ENCODE results near the gene RBM18. TPM values are rescaled to one million over a fixed set of nuclear protein-coding genes. Genes with fewer than 3 reads are reported as not detected.

Gene RBM18
- total and polyA plus RNA-seq, 2 of the 4 experiments (the other 2 are of a cell fraction), result 8.4 to 15.6 TPM

- BruUV-seq (replicated peaks), result no TSS peak
- no peak overlapping the region for H3K27ac ChIP-seq (ENCODE audit: insufficient read depth, low read length)
- ChIA-PET POLR2A (ENCODE audit: unreplicated experiment) (no interaction called here), CTCF (no interaction called here)
- no peak for DNase-seq
- H2AK9ac ChIP-seq (replicated peaks; ENCODE audit: low read depth, low read length, poor library complexity), result no peak overlapping the region
- in situ Hi-C loops (cut with MboI; ENCODE audit: low sequenced_read_pairs), result no loop called here
- no CpG with 5 or more reads among the region's 6 CpGs for WGBS, 2 experiments (ENCODE audit: extremely low coverage in 2 of 2, insufficient read length in 1 of 2)
- H3K9me3 ChIP-seq (ENCODE audit: control insufficient read depth, insufficient read depth, low read length), result no peaks in the 10 kb centered on the region
- H3K4me2 ChIP-seq (ENCODE audit: low read depth, low read length), result no peak overlapping the region
- H2AK5ac ChIP-seq (ENCODE audit: low read depth, low read length), result no peak overlapping the region
- H2BK15ac ChIP-seq (ENCODE audit: low read depth, low read length), result no peak overlapping the region
- H3K4me1 ChIP-seq (ENCODE audit: control insufficient read depth, insufficient read depth, low read length), result no peaks in the 10 kb centered on the region; the same call in 1 of the 2 replicates
- TF ChIP-seq RAD21 (IDR thresholded peaks at IDR 0.05; ENCODE audit: low read length) (no peak), USF2 (IDR thresholded peaks at IDR 0.05; ENCODE audit: low read depth, low read length) (no peak)
- H3K4ac ChIP-seq (ENCODE audit: low read depth, low read length), result no peak overlapping the region
- dilution Hi-C loops (cut with HindIII; ENCODE audit: low sequenced_read_pairs, unreplicated experiment), result no loop called here
- H4K5ac ChIP-seq (ENCODE audit: low read depth, low read length), result no peak overlapping the region
- no peak overlapping the region for H3K56ac ChIP-seq (ENCODE audit: extremely low read depth, insufficient read depth, low read length)
- no peak overlapping the region for H3K4me3 ChIP-seq (ENCODE audit: insufficient read depth, low read depth, low read length)
- H3K9me1 ChIP-seq (ENCODE audit: insufficient read depth, low read length), result no peaks in the 10 kb centered on the region; the same call in 1 of the 2 replicates
- H3K14ac ChIP-seq (replicated peaks; ENCODE audit: low read depth, low read length), result no peak overlapping the region
- H4K20me1 ChIP-seq (ENCODE audit: insufficient read depth, low read length), result peaks cover 3% of the 10 kb centered on the region; the same call in 1 of the 2 replicates
- no peak overlapping the region for H2BK5ac ChIP-seq (ENCODE audit: low read depth, low read length, poor library complexity, severe bottlenecking)
- H3K27me3 ChIP-seq (ENCODE audit: control insufficient read depth, insufficient read depth, low read length), result peaks cover 55% of the 10 kb centered on the region
- no peak overlapping the region for H4K8ac ChIP-seq (ENCODE audit: low read depth in 2 of 2, low read length in 2 of 2)
- H2BK120ac ChIP-seq (ENCODE audit: low read depth, low read length), result no peak overlapping the region
- no peak overlapping the region for H3K9ac ChIP-seq (ENCODE audit: low read depth, low read length)
- no peak overlapping the region for H2AFZ ChIP-seq (replicated peaks; ENCODE audit: low read length, poor library complexity)
- peaks cover 2% of the 10 kb centered on the region; the same call in 1 of the 2 replicates for H3K36me3 ChIP-seq (ENCODE audit: control insufficient read depth, insufficient read depth, low read length)
- no peak for ATAC-seq (ENCODE audit: low read depth)
- intact Hi-C loops (cut with micrococcal nuclease), result loop anchor here (5.0 kb wide), 1 partner anchor 96 kb away; no protein-coding TSS in a partner anchor
- no peak overlapping the region for H2BK20ac ChIP-seq (ENCODE audit: low read depth, low read length)
- H4K91ac ChIP-seq (ENCODE audit: insufficient read depth, low read depth, low read length), result no peak overlapping the region
- no peak overlapping the region for H3K23ac ChIP-seq (ENCODE audit: low read depth, low read length)
- no peak overlapping the region for H3K18ac ChIP-seq (ENCODE audit: low read depth, low read length)
- H3K79me1 ChIP-seq (ENCODE audit: low read depth in 1 of 2, low read length in 2 of 2), result no peaks in the 10 kb centered on the region
These were observed 31.8 kb downstream of the RBM18 start for GRCh38 chr9:122232796-122233306.

Data from IMR-90 (cell line).